Measurements from ENCODE around the gene ITGA1. TPM values are rescaled to one million over a fixed set of nuclear protein-coding genes. Genes with fewer than 3 reads are reported as not detected.
"Not testable (repeated sequence)": the region's sequence is repeated elsewhere in the genome, so short reads cannot be mapped to it uniquely, and the experiment has no call there.

The ITGA1 gene
- total and polyA plus RNA-seq, 2 of the 13 experiments (the other 11 are each of a cell fraction or from before 2014, with no cell fraction given), result 23.1 to 28.6 TPM

- ChIA-PET CTCF (ENCODE audit: low intra/inter-chr PET ratio, low total read pairs) (no interaction called here), POLR2A (no interaction called here)
- H3K9ac ChIP-seq (ENCODE audit: insufficient read depth, low read depth, low read length), result no peak overlapping the region
- 93% methylated on average over 1 of the region's 1 CpG for WGBS (ENCODE audit: low lambda C conversion rate)
- H4K20me1 ChIP-seq (ENCODE audit: insufficient read depth, low read length), result no peaks in the 10 kb centered on the region
- no peaks in the 10 kb centered on the region for H3K9me3 ChIP-seq (ENCODE audit: low read length)
- no peaks in the 10 kb centered on the region for H3K36me3 ChIP-seq (replicated peaks in 1 of 2; ENCODE audit: control insufficient read depth in 1 of 2, insufficient read depth in 2 of 2, low read length in 2 of 2)
- no peak for TF ChIP-seq ONECUT2 (CRISPR knock-in tag; IDR thresholded peaks at IDR 0.05)
- TF ChIP-seq TEAD3 (CRISPR knock-in tag; optimal IDR thresholded peaks at IDR 0.05; ENCODE audit: borderline replicate concordance), result peak; percentile 49
- TF ChIP-seq STAG1 (CRISPR knock-in tag; IDR thresholded peaks at IDR 0.05), result peak; percentile 47
- TF ChIP-seq NCOA2 (CRISPR knock-in tag; IDR thresholded peaks at IDR 0.05), result no peak
- TF ChIP-seq BORCS8-MEF2B (CRISPR knock-in tag; IDR thresholded peaks at IDR 0.05), result no peak
- peak; percentile 53; the same call in 1 of the 2 replicates for TF ChIP-seq CEBPG (CRISPR knock-in tag; IDR thresholded peaks at IDR 0.05)
- peak; percentile 48 for TF ChIP-seq CTCF (CRISPR knock-in tag; IDR thresholded peaks at IDR 0.05)
- TF ChIP-seq, protein P1, sequence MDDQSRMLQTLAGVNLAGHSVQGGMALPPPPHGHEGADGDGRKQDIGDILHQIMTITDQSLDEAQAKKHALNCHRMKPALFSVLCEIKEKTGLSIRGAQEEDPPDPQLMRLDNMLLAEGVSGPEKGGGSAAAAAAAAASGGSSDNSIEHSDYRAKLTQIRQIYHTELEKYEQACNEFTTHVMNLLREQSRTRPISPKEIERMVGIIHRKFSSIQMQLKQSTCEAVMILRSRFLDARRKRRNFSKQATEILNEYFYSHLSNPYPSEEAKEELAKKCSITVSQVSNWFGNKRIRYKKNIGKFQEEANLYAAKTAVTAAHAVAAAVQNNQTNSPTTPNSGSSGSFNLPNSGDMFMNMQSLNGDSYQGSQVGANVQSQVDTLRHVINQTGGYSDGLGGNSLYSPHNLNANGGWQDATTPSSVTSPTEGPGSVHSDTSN (CRISPR knock-in tag; IDR thresholded peaks at IDR 0.05; ENCODE audit: borderline replicate concordance), result no peak
- H2AFZ ChIP-seq (ENCODE audit: low read length), result no peak overlapping the region
- intact Hi-C loops (cut with micrococcal nuclease; ENCODE audit: unreplicated experiment), result no loop called here
- no TSS peak for BruUV-seq (replicated peaks)
- H3K79me2 ChIP-seq (ENCODE audit: insufficient read depth, low read length), result no peaks in the 10 kb centered on the region
- no peaks in the 10 kb centered on the region for H3K4me1 ChIP-seq (ENCODE audit: insufficient read depth, low read length)
- DNase-seq (ENCODE audit: low spot score), result peak; percentile 34
- in situ Hi-C loops (cut with HindIII; ENCODE audit: extremely low pct_ligation_motif_present, low pct_unique_long_range_greater_than_20kb), result no loop called here
- no peak overlapping the region for H3K4me2 ChIP-seq (ENCODE audit: low read depth, low read length)
- H3K27ac ChIP-seq (ENCODE audit: extremely low read length, insufficient read depth, low read length), result no peak overlapping the region
- H3K4me3 ChIP-seq (replicated peaks in 1 of 3; ENCODE audit: insufficient read depth in 1 of 3, low read depth in 2 of 3, low read length in 3 of 3), result no peak overlapping the region
- no peaks in the 10 kb centered on the region for H3K27me3 ChIP-seq (ENCODE audit: control insufficient read depth in 1 of 2, insufficient read depth in 2 of 2, low read length in 2 of 2)
- FAIRE-seq, result no peak
- peak; percentile 94 for ATAC-seq
Measured at GRCh38 chr5:52964138-52964537, 176.4 kb downstream of the ITGA1 start.

DNA sequence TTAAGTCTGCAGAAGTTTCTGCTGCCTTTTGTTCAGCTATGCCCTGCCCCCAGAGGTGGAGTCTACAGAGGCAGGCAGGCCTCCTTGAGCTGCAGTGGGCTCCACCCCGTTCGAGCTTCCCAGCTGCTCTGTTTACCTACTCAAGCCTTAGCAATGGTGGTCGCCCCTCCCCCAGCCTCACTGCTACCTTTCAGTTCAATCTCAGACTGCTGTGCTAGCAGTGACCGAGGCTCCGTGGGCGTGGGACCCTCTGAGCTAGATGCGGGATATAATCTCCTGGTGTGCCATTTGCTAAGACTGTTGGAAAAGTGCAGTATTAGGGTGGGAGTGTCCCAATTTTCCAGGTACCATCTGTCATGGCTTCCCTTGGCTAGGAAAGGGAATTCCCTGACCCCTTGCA, 188.4 kb downstream of the ITGA1 start:
- BruUV-seq (replicated peaks); DNase-seq (ENCODE audit: low spot score); intact Hi-C loops (cut with micrococcal nuclease; ENCODE audit: unreplicated experiment); FAIRE-seq; H3K27ac ChIP-seq (ENCODE audit: extremely low read length, insufficient read depth, low read length); in situ Hi-C loops (cut with HindIII; ENCODE audit: extremely low pct_ligation_motif_present, low pct_unique_long_range_greater_than_20kb); H3K9ac ChIP-seq (ENCODE audit: insufficient read depth, low read depth, low read length); ATAC-seq; H3K4me2 ChIP-seq (ENCODE audit: low read depth, low read length); CTCF ChIA-PET (ENCODE audit: low intra/inter-chr PET ratio, low total read pairs); H2AFZ ChIP-seq (ENCODE audit: low read length); H4K20me1 ChIP-seq (ENCODE audit: insufficient read depth, low read length); H3K27me3 ChIP-seq (ENCODE audit: control insufficient read depth in 1 of 2, insufficient read depth in 2 of 2, low read length in 2 of 2); H3K4me3 ChIP-seq (replicated peaks in 1 of 3; ENCODE audit: insufficient read depth in 1 of 3, low read depth in 2 of 3, low read length in 3 of 3); H3K79me2 ChIP-seq (ENCODE audit: insufficient read depth, low read length); POLR2A ChIA-PET; H3K36me3 ChIP-seq (replicated peaks in 1 of 2; ENCODE audit: control insufficient read depth in 1 of 2, insufficient read depth in 2 of 2, low read length in 2 of 2): not testable (repeated sequence)
- 73% methylated on average over 7 of the region's 7 CpGs for WGBS (ENCODE audit: low lambda C conversion rate)
- Histone ChIP-seq H3K4me1 (ENCODE audit: insufficient read depth, low read length) (peaks cover 12% of the 10 kb centered on the region), H3K9me3 (ENCODE audit: low read length) (peaks cover 16% of the 10 kb centered on the region)

Measured in HepG2 (cell line).